HepG2 (cell line): ENCODE data around the gene BIRC3. TPM values are rescaled to one million over a fixed set of nuclear protein-coding genes. Genes with fewer than 3 reads are reported as not detected.
A peak's percentile ranks its signal among the peaks of the same experiment; 100 is the strongest.

Experiments
- CEBPB ChIP-seq: IDR thresholded peaks from 2 replicates; pipeline ENCODE4 v1.6.1; 2011; ENCODE audit warnings: low read depth, low read length, improper control_type of control experiment, borderline replicate concordance
- GATAD2A ChIP-seq: IDR thresholded peaks from 2 replicates; pipeline ENCODE4 v1.6.1; 2016
- GFI1 ChIP-seq: sonication (generic); formaldehyde crosslinking; IDR thresholded peaks from 2 replicates; pipeline ENCODE4 v1.5.0; 2020; ENCODE audit warnings: missing genetic modification reagents, mild to moderate bottlenecking, borderline replicate concordance
- HES4 ChIP-seq: sonication (generic); formaldehyde crosslinking; IDR thresholded peaks from 2 replicates; pipeline ENCODE4 v1.9.0; 2021; ENCODE audit warnings: mild to moderate bottlenecking, missing genetic modification reagents, borderline replicate concordance
- HINFP ChIP-seq: sonication (generic); formaldehyde crosslinking; IDR thresholded peaks from 2 replicates; pipeline ENCODE4 v1.4.0; 2020; ENCODE audit warnings: low read depth, mild to moderate bottlenecking, missing genetic modification reagents
- KLF12 ChIP-seq: sonication (generic); formaldehyde crosslinking; IDR thresholded peaks from 2 replicates; pipeline ENCODE4 v1.4.0; 2020; ENCODE audit warnings: missing genetic modification reagents, borderline replicate concordance
- NAIF1 ChIP-seq: sonication (generic); formaldehyde crosslinking; IDR thresholded peaks from 2 replicates; pipeline ENCODE4 v1.5.0; 2020; ENCODE audit warnings: mild to moderate bottlenecking, missing genetic modification reagents, borderline replicate concordance
- RAD51 ChIP-seq: fragments of 450-650 bp; IDR thresholded peaks from 2 replicates; pipeline ENCODE4 v1.6.1; 2016; ENCODE audit warnings: borderline replicate concordance
- SIN3B ChIP-seq: fragments of 150-350 bp; IDR thresholded peaks from 2 replicates; pipeline ENCODE4 v1.6.1; 2014; ENCODE audit warnings: low read length
- ZMAT3 ChIP-seq: sonication (generic); formaldehyde crosslinking; conservative IDR thresholded peaks from 2 replicates; pipeline ENCODE4 v1.7.0; 2021; ENCODE audit warnings: missing genetic modification reagents
- ZNF230 ChIP-seq: sonication (generic); formaldehyde crosslinking; IDR thresholded peaks from 2 replicates; pipeline ENCODE4 v1.4.0; 2020; ENCODE audit warnings: mild to moderate bottlenecking, missing genetic modification reagents
- ZNF232 ChIP-seq: sonication (generic); formaldehyde crosslinking; IDR thresholded peaks from 2 replicates; pipeline ENCODE4 v1.4.0; 2020; ENCODE audit warnings: missing genetic modification reagents, borderline replicate concordance
- ZNF556 ChIP-seq: sonication (generic); formaldehyde crosslinking; IDR thresholded peaks from 2 replicates; pipeline ENCODE4 v1.4.0; 2020; ENCODE audit warnings: mild to moderate bottlenecking, missing genetic modification reagents, borderline replicate concordance
- ZNF720 ChIP-seq: sonication (generic); formaldehyde crosslinking; IDR thresholded peaks from 2 replicates; pipeline ENCODE4 v1.4.0; 2020; ENCODE audit warnings: missing genetic modification reagents
- ZNF772 ChIP-seq: sonication (generic); formaldehyde crosslinking; IDR thresholded peaks from 2 replicates; pipeline ENCODE4 v1.5.0; 2020; ENCODE audit warnings: mild to moderate bottlenecking, missing genetic modification reagents
- ZSCAN9 ChIP-seq: IDR thresholded peaks from 2 replicates; pipeline ENCODE4 v1.6.1; 2016; ENCODE audit warnings: borderline replicate concordance
- polyA plus RNA-seq, 8 experiments: library from polyadenylated mRNA; depleted of rRNA in 3 of 8; stranded (reverse) in 7 of 8; unstranded in 1 of 8; fragments of >200 nt; fragmentation: Illumina TruSeq in 4 of 8; extraction: Trizol in 4 of 8; gene quantifications; 2 replicates each; pipeline versions ENCODE4 v1.2.1 to v1.2.3, GENCODE V29; 2011 to 2016; ENCODE audit warnings: low read depth in 4 of 8, missing spikeins in 1 of 8, mixed read lengths in 1 of 8; ENCODE audit not compliant: insufficient read depth in 1 of 8
- total RNA-seq, 5 experiments: library from RNA; depleted of rRNA; stranded (reverse); fragments of >200 nt; fragmentation: Illumina TruSeq; extraction: Trizol; gene quantifications; 2 replicates each; pipeline ENCODE4 v1.2.3, GENCODE V29; 2016; ENCODE audit warnings: low read depth in 1 of 5
- TF ChIP-seq, protein P1 (sequence below): sonication (generic); formaldehyde crosslinking; IDR thresholded peaks from 2 replicates; pipeline ENCODE4 v1.4.0; 2020; ENCODE audit warnings: missing genetic modification reagents, borderline replicate concordance
- TF ChIP-seq, protein P2 (sequence below): sonication (generic); formaldehyde crosslinking; IDR thresholded peaks from 2 replicates; pipeline ENCODE4 v1.5.1; 2020; ENCODE audit warnings: mild to moderate bottlenecking, missing genetic modification reagents, moderate library complexity
- TF ChIP-seq, protein P3 (sequence below): sonication (generic); formaldehyde crosslinking; IDR thresholded peaks from 2 replicates; pipeline ENCODE4 v1.4.0; 2020; ENCODE audit warnings: missing genetic modification reagents

Gene BIRC3
- total and polyA plus RNA-seq, 2 of the 13 experiments (the other 11 are each of a cell fraction or from before 2014, with no cell fraction given), result 0.41 to 4.2 TPM

- TF ChIP-seq ZMAT3 (CRISPR knock-in tag) (no peak; the same call in 1 of the 2 replicates), CEBPB (no peak), ZNF772 (CRISPR knock-in tag) (0 out of 2 replicates have a peak, but pooled peaks have one; percentile 77), HINFP (CRISPR knock-in tag) (peak; percentile 55; the same call in 1 of the 2 replicates), HES4 (CRISPR knock-in tag) (0 out of 2 replicates have a peak, but pooled peaks have one; percentile 50), GFI1 (CRISPR knock-in tag) (0 out of 2 replicates have a peak, but pooled peaks have one; percentile 35), KLF12 (CRISPR knock-in tag) (no peak), ZNF556 (peak; percentile 85; the same call in 1 of the 2 replicates), ZNF232 (no peak), ZSCAN9 (CRISPR knock-in tag) (no peak), NAIF1 (CRISPR knock-in tag) (0 out of 2 replicates have a peak, but pooled peaks have one; percentile 50), ZNF230 (CRISPR knock-in tag) (no peak), GATAD2A (CRISPR knock-in tag) (peak; percentile 70; the same call in 1 of the 2 replicates), RAD51 (no peak), ZNF720 (no peak), SIN3B (no peak)
- TF ChIP-seq, protein P1, sequence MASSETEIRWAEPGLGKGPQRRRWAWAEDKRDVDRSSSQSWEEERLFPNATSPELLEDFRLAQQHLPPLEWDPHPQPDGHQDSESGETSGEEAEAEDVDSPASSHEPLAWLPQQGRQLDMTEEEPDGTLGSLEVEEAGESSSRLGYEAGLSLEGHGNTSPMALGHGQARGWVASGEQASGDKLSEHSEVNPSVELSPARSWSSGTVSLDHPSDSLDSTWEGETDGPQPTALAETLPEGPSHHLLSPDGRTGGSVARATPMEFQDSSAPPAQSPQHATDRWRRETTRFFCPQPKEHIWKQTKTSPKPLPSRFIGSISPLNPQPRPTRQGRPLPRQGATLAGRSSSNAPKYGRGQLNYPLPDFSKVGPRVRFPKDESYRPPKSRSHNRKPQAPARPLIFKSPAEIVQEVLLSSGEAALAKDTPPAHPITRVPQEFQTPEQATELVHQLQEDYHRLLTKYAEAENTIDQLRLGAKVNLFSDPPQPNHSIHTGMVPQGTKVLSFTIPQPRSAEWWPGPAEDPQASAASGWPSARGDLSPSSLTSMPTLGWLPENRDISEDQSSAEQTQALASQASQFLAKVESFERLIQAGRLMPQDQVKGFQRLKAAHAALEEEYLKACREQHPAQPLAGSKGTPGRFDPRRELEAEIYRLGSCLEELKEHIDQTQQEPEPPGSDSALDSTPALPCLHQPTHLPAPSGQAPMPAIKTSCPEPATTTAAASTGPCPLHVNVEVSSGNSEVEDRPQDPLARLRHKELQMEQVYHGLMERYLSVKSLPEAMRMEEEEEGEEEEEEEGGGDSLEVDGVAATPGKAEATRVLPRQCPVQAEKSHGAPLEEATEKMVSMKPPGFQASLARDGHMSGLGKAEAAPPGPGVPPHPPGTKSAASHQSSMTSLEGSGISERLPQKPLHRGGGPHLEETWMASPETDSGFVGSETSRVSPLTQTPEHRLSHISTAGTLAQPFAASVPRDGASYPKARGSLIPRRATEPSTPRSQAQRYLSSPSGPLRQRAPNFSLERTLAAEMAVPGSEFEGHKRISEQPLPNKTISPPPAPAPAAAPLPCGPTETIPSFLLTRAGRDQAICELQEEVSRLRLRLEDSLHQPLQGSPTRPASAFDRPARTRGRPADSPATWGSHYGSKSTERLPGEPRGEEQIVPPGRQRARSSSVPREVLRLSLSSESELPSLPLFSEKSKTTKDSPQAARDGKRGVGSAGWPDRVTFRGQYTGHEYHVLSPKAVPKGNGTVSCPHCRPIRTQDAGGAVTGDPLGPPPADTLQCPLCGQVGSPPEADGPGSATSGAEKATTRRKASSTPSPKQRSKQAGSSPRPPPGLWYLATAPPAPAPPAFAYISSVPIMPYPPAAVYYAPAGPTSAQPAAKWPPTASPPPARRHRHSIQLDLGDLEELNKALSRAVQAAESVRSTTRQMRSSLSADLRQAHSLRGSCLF, result no peak
- TF ChIP-seq, protein P2, sequence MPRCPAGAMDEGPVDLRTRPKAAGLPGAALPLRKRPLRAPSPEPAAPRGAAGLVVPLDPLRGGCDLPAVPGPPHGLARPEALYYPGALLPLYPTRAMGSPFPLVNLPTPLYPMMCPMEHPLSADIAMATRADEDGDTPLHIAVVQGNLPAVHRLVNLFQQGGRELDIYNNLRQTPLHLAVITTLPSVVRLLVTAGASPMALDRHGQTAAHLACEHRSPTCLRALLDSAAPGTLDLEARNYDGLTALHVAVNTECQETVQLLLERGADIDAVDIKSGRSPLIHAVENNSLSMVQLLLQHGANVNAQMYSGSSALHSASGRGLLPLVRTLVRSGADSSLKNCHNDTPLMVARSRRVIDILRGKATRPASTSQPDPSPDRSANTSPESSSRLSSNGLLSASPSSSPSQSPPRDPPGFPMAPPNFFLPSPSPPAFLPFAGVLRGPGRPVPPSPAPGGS (CRISPR knock-in tag), result peak; percentile 65; the same call in 1 of the 2 replicates
- TF ChIP-seq, protein P3, sequence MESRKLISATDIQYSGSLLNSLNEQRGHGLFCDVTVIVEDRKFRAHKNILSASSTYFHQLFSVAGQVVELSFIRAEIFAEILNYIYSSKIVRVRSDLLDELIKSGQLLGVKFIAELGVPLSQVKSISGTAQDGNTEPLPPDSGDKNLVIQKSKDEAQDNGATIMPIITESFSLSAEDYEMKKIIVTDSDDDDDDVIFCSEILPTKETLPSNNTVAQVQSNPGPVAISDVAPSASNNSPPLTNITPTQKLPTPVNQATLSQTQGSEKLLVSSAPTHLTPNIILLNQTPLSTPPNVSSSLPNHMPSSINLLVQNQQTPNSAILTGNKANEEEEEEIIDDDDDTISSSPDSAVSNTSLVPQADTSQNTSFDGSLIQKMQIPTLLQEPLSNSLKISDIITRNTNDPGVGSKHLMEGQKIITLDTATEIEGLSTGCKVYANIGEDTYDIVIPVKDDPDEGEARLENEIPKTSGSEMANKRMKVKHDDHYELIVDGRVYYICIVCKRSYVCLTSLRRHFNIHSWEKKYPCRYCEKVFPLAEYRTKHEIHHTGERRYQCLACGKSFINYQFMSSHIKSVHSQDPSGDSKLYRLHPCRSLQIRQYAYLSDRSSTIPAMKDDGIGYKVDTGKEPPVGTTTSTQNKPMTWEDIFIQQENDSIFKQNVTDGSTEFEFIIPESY (CRISPR knock-in tag), result no peak
Observed at GRCh38 chr11:102317099-102317767, at the start of gene BIRC3 (continued).
